ENCODE results near the gene SH2D4B.
A peak's percentile ranks its signal among the peaks of the same experiment; 100 is the strongest.

SH2D4B gene

GRCh38 chr10:80598084-80598798 lies 60.5 kb downstream of the SH2D4B start:
- no peak for DNase-seq

GRCh38 chr10:80598951-80599350 lies 61.2 kb downstream of the SH2D4B start:
- DNase-seq, result no peak

GRCh38 chr10:80599424-80599847 lies 61.7 kb downstream of the SH2D4B start:
- DNase-seq, result peak; percentile 39

GRCh38 chr10:80600256-80600655 lies 62.6 kb downstream of the SH2D4B start:
- no peak for DNase-seq

- DNase-seq, result no peak
Observed at GRCh38 chr10:80602881-80603280, 65.2 kb downstream of the SH2D4B start.

- no peak for DNase-seq
Observed at GRCh38 chr10:80603516-80603915, 65.8 kb downstream of the SH2D4B start.

- no peak for DNase-seq
Observed at GRCh38 chr10:80608706-80609105, 71.0 kb downstream of the SH2D4B start.

GRCh38 chr10:80609331-80609730 lies 71.6 kb downstream of the SH2D4B start:
- no peak for DNase-seq

GRCh38 chr10:80611481-80612185 lies 73.9 kb downstream of the SH2D4B start:
- no peak for DNase-seq

GRCh38 chr10:80612261-80612660 lies 74.6 kb downstream of the SH2D4B start:
- DNase-seq, result no peak

- peak; percentile 44 for DNase-seq
Observed at GRCh38 chr10:80613466-80614170, 75.9 kb downstream of the SH2D4B start.

- no peak for DNase-seq
Observed at GRCh38 chr10:80614576-80615416, 77.1 kb downstream of the SH2D4B start.

- DNase-seq, result no peak
Observed at GRCh38 chr10:80617807-80618206, 80.1 kb downstream of the SH2D4B start.

- DNase-seq, result no peak
Observed at GRCh38 chr10:80619036-80619435, 81.3 kb downstream of the SH2D4B start.

- DNase-seq, result no peak
Observed at GRCh38 chr10:80622153-80622552, 84.5 kb downstream of the SH2D4B start.

GRCh38 chr10:80630324-80630723 lies 92.6 kb downstream of the SH2D4B start:
- no peak for DNase-seq

GRCh38 chr10:80632742-80633141 lies 95.0 kb downstream of the SH2D4B start:
- no peak for DNase-seq

- no peak for DNase-seq
Observed at GRCh38 chr10:80633383-80633860, 95.7 kb downstream of the SH2D4B start.

- DNase-seq, result no peak
Observed at GRCh38 chr10:80633910-80634309, 96.2 kb downstream of the SH2D4B start.

GRCh38 chr10:80642661-80643060 lies 105.0 kb downstream of the SH2D4B start:
- DNase-seq, result no peak

GRCh38 chr10:80646366-80646765 lies 108.7 kb downstream of the SH2D4B start:
- DNase-seq, result no peak

GRCh38 chr10:80647173-80647833 lies 109.6 kb downstream of the SH2D4B start:
- DNase-seq, result no peak

All from kidney glomerular epithelial cell (primary cell).